HG03066 (cell line): ENCODE measurements around the gene SLC19A1.

Experiments
- ATAC-seq: cut with Tn5 transposase; IDR thresholded peaks from one replicate; pipeline ENCODE4 v1.9.1; 2021; ENCODE audit warnings: low read depth; ENCODE audit not compliant: unreplicated experiment

Gene SLC19A1

GRCh38 chr21:45482899-45483821 is 59.1 kb downstream of the SLC19A1 start:
- no peak for ATAC-seq

- ATAC-seq = no peak
Observed at GRCh38 chr21:45481977-45482898, 60.0 kb downstream of the SLC19A1 start.

GRCh38 chr21:45481566-45481965 is 60.7 kb downstream of the SLC19A1 start:
- no peak for ATAC-seq

GRCh38 chr21:45480701-45481500 is 61.3 kb downstream of the SLC19A1 start:
- no peak for ATAC-seq

GRCh38 chr21:45479691-45480675 is 62.3 kb downstream of the SLC19A1 start:
- no peak for ATAC-seq

GRCh38 chr21:45478816-45479669 is 63.2 kb downstream of the SLC19A1 start:
- no peak for ATAC-seq

- no peak for ATAC-seq
Observed at GRCh38 chr21:45478115-45478801, 64.0 kb downstream of the SLC19A1 start.

- ATAC-seq = no peak
Observed at GRCh38 chr21:45477176-45478114, 64.8 kb downstream of the SLC19A1 start.

GRCh38 chr21:45476582-45476981 is 65.7 kb downstream of the SLC19A1 start:
- no peak for ATAC-seq

GRCh38 chr21:45475797-45476570 is 66.3 kb downstream of the SLC19A1 start:
- no peak for ATAC-seq

- ATAC-seq = no peak
Observed at GRCh38 chr21:45475004-45475685, 67.1 kb downstream of the SLC19A1 start.

- ATAC-seq = no peak
Observed at GRCh38 chr21:45474323-45474950, 67.8 kb downstream of the SLC19A1 start.

- ATAC-seq = no peak
Observed at GRCh38 chr21:45473496-45474322, 68.5 kb downstream of the SLC19A1 start.
